Right renal cortex interstitium (tissue), 3 donors: ENCODE measurements around the gene TTC39B. TPM values are rescaled to one million over a fixed set of nuclear protein-coding genes. Genes with fewer than 3 reads are reported as not detected.
"Not testable (repeated sequence)": the region's sequence is repeated elsewhere in the genome, so short reads cannot be mapped to it uniquely, and the experiment has no call there.

Experiments
- DNase-seq, 3 donors: peaks; one replicate each; pipeline ENCODE4 v3.0.0-alpha.2; 2013; ENCODE audit warnings: low read depth in 3 of 3, low spot score in 2 of 3
- polyA plus RNA-seq, 3 donors: library from polyadenylated mRNA; unstranded; fragments of 120-200 nt; gene quantifications; one replicate each; pipeline ENCODE4 v1.2.1, GENCODE V29; 2013; ENCODE audit not compliant: insufficient read length in 3 of 3

The TTC39B gene
- 1 to 10 TPM; 7.1 to 7.9 (median 7.3) TPM for polyA plus RNA-seq

- peak; percentile 78 to 90 (median 89) for DNase-seq
Observed at GRCh38 chr9:15306757-15307522, at the start of gene TTC39B. Gene TTC39B, minus strand, starts transcription at chr9:15307216. Its CDS starts 91 bp downstream, at chr9:15307125.

DNA sequence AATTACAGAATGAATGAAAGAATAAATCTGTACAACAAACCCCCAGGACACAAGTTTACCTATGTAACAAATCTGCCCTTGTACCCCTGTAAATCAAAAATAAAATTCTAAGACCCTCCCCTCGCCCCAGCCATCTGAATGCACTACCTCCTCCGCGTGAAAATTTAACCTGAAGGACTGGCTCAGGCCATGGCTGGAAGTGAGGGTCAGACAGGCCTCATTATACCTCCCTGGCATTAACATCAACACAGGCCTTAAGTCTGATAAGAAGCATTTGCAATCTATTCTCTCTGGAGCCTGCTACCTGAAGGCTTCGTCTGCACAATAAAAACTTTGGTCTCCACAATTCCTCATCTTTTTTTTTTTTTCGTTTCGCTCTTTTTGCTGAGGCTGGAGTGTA lies 48.7 kb upstream of the TTC39B start:
- DNase-seq = no peak

GRCh38 chr9:15354713-15355112 lies 47.7 kb upstream of the TTC39B start:
- DNase-seq = no peak

GRCh38 chr9:15353892-15354291 lies 46.9 kb upstream of the TTC39B start:
- no peak for DNase-seq

DNA sequence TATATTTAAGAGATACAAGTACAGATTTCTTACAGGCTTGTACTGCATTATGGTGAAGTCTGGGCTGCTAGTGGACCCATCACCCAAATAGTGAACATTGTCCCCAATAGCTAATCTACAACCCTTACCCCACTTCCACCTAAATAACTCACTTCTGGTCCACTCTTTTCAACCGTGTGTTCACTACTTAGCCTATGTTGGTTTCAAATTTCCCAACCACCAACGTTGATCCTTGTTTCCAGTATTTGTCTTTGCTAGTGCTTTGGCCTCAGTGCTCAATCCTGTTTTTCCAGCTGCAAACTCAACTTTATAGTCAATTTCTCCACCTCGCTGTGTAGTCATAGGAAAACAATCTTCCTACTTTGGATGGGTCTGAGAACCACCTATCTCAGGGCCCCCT lies 45.3 kb upstream of the TTC39B start:
- DNase-seq = no peak

- DNase-seq = no peak
Observed at GRCh38 chr9:15349892-15350761, 43.1 kb upstream of the TTC39B start.

DNA sequence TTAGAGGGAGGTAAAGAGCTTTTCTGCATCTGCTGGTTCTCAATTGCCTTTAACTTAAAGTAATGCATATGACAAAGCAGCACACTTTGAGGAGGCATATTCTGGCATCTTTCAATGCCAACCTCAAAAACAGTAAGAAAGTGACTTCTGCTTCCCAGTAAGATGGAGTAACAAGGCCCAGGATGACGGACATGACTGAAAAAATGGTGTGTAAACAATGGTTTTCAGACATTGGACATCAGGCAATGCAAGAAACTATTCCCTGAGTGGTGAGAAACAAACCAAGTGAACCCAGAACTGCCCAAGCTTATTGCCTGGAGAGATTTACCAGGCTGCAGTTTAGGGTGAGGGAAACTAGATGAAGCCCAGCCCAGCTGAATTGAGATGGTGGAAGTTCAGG lies 39.8 kb upstream of the TTC39B start:
- no peak for DNase-seq

DNA sequence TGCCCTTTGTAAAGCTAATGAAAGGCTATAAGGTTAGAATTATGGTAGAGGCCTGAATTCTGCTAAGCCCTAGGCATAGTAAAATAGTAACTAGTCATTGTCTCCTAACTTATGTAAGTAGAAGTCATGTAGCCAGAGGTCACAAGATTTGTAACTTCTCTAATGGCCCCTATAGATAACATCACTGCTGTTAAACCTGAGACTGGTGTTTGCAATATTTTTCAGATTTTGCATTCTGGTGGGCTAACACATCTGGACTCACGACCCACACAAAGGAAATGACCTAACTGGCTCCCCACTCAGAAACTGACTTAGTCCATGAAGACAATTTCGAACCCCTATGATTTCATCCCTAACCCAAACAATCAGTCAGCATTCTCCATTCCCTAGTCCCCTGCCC lies 37.2 kb upstream of the TTC39B start:
- DNase-seq = no peak

GRCh38 chr9:15333376-15333881 lies 26.4 kb upstream of the TTC39B start:
- DNase-seq = no peak

DNA sequence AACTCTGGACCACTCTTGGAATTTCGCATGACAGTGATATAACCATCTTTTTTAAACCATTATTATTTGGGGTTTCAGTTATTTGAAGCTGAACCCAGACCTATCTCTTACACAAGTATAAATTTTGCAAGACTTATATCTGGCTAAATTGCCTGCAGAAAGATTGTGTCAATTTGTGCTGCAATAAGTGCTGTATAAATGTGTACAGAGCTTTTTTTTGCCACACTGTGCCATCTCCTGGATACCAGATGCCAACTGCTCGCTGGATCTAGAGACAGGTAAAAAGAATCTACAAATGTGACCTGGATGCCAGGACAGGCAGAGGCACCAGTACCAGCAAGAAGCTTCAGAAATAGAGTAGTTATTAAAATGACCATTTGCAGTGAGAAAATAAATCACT lies 25.9 kb upstream of the TTC39B start:
- no peak for DNase-seq

DNA sequence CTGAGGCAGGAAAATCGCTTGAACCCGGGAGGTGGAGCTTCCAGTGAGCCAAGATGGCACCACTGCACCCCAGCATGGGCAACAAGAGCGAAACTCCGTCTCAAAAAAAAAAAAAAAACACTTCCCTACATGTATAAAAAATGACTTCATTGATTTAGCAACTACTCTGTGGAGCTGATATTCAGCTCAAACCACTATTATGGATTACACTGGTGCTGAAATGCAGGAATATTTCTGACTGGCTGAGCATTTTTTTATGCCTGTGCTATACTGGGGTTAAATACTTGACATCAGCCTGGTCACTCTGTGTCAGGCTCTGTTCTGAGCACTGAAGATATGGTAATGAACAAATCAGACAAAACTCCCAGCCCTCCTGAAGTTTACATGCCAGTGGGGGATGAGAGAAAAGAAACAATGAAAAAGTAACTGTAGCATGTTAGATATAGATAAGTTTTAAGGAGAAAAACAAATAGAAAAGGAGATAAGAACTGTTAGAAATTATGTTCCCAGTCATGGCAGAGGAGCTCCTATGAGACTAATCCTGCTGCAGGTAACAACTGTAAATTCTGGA lies 22.6 kb upstream of the TTC39B start:
- no peak for DNase-seq

GRCh38 chr9:15328946-15329345 lies 21.9 kb upstream of the TTC39B start:
- DNase-seq = no peak

- DNase-seq = not testable (repeated sequence)
Observed at GRCh38 chr9:15322695-15323094, 15.7 kb upstream of the TTC39B start.

DNA sequence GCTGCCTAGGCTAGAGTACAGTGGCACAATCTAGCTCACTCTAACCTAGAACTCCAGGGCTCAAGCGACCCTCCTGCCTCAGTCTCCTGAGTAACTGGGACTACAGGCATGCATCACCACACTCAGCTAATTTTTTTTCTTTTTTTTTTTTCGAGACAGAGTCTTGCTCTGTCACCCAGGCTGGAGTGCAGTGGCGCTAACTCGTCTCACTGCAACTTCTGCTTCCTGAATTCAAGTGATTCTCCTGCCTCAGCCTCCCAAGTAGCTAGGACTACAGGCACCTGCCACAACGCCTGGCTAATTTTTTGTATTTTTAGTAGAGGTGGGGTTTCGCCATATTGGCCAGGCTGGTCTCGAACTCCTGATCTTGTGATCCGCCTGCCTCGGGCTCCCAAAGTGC lies 12.6 kb upstream of the TTC39B start:
- DNase-seq = not testable (repeated sequence)

GRCh38 chr9:15317836-15318235 lies 10.8 kb upstream of the TTC39B start:
- DNase-seq = no peak

- no peak for DNase-seq
Observed at GRCh38 chr9:15311607-15312006, 4.6 kb upstream of the TTC39B start.

DNA sequence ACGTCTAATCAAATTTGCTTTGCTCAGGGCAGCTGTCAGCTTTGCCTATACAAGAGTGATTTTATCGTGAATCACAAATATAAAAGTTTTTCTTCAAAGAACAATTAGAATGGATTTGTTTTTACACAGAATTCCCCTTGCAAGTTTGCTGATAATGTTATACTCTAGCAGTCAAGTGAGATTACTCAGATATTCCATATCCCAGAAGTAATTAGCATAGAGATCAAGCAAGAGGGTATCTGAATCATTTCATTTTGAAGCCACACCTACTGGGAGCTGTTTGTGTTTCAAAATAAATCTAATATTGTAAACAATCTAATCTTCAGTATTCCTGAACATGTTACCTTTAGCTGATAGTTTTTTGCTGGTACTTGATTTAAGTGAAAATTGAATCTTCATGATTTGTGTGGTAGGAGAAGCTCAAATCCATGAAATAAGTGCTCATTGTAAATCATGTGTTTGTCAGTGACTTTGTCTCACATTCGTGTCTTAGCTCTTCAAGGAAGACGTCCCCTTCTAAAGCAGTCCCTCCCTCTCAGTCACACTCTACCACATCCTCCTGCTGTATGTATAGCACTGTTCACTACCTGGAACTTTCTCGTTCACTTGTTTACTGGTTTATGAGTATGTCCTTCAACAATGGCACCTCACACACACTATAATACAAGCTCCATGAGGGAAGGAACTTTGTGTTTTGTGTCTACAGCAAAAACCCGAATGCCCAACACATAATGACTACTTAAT lies 3.3 kb upstream of the TTC39B start:
- no peak for DNase-seq

- no peak for DNase-seq
Observed at GRCh38 chr9:15308511-15308910, 1.5 kb upstream of the TTC39B start.

- no peak for DNase-seq
Observed at GRCh38 chr9:15307523-15307841, 466 bp upstream of the TTC39B start.

GRCh38 chr9:15306068-15306756 lies 804 bp downstream of the TTC39B start:
- DNase-seq = peak in 2 of 3 donors; percentile 49 to 66
